ENCODE results near the gene CCDC93.

DNA sequence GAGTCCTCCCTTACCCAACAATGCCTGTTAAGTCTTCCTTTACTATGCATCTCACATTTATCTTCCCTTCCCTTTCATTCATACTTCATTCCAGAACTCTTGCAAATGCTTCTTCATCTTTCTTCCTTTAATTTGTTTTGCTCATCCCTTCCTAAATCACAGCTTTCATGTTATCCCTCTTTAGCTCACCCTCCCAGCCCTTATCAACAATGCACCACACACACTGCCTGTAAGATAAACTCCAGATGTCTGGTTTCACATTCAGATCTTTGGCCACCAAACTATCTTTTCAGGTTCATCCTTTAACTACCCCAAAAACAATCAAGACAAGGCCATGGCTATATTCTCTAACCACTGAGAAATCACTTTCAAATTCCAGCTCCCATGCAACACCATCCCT is 3.4 kb downstream of the CCDC93 start:
- TF ChIP-seq EZH2phosphoT487 (IDR thresholded peaks at IDR 0.05; ENCODE audit: borderline replicate concordance) (no peak), EZH2 (IDR thresholded peaks at IDR 0.05) (no peak), POLR2AphosphoS5 (IDR thresholded peaks at IDR 0.05; ENCODE audit: low read depth, low read length) (no peak)
